ENCODE results near the gene FOXE1. TPM values are rescaled to one million over a fixed set of nuclear protein-coding genes. Genes with fewer than 3 reads are reported as not detected.

The FOXE1 gene
- total and polyA plus RNA-seq, 7 donors, result not detected

GRCh38 chr9:97808972-97809371 lies 44.1 kb upstream of the FOXE1 start:
- no peaks in the 10 kb centered on the region for H3K36me3 ChIP-seq
- no peak for DNase-seq
- peaks cover 0 to 7% (median 0%) of the 10 kb centered on the region in 3 donors for H3K27me3 ChIP-seq
- peaks cover 0 to under 1% (median 0%) of the 10 kb centered on the region in 4 donors for H3K4me1 ChIP-seq
- intact Hi-C loops (cut with DNase I), result no loop called here
- TF ChIP-seq EP300 (IDR thresholded peaks at IDR 0.05) (no peak), POLR2AphosphoS5 (IDR thresholded peaks at IDR 0.05) (no peak), POLR2A (IDR thresholded peaks at IDR 0.05) (no peak), CTCF (IDR thresholded peaks at IDR 0.05) (no peak)
- peaks cover 0 to 2% (median 0%) of the 10 kb centered on the region in 4 donors for H3K9me3 ChIP-seq
- no peak overlapping the region for H3K4me3 ChIP-seq
- H3K27ac ChIP-seq, result no peak overlapping the region
- 54 to 67% methylated on average over 2 of the region's 2 CpGs for WGBS, 2 donors

- no peak overlapping the region for H3K4me3 ChIP-seq
- H3K27ac ChIP-seq, result no peak overlapping the region
- no peak for DNase-seq
- H3K9me3 ChIP-seq, result peaks cover 0 to 2% (median 0%) of the 10 kb centered on the region in 4 donors
- TF ChIP-seq EP300 (IDR thresholded peaks at IDR 0.05) (no peak), POLR2A (IDR thresholded peaks at IDR 0.05) (no peak), POLR2AphosphoS5 (IDR thresholded peaks at IDR 0.05) (no peak), CTCF (IDR thresholded peaks at IDR 0.05) (no peak)
- no peaks in the 10 kb centered on the region for H3K4me1 ChIP-seq
- no peaks in the 10 kb centered on the region for H3K36me3 ChIP-seq
- intact Hi-C loops (cut with DNase I), result no loop called here
- 76 to 83% methylated on average over 5 of the region's 5 CpGs for WGBS, 2 donors
- H3K27me3 ChIP-seq, result no peaks in the 10 kb centered on the region
These were observed 43.2 kb upstream of the FOXE1 start for GRCh38 chr9:97809666-97810344.

- 88 to 92% methylated on average over 7 of the region's 7 CpGs for WGBS, 2 donors
- H3K4me1 ChIP-seq, result no peaks in the 10 kb centered on the region
- intact Hi-C loops (cut with DNase I), result no loop called here
These were observed 41.3 kb upstream of the FOXE1 start for GRCh38 chr9:97811533-97812246.

GRCh38 chr9:97812247-97812543 lies 40.8 kb upstream of the FOXE1 start:
- H3K27me3 ChIP-seq, result no peaks in the 10 kb centered on the region
- no peaks in the 10 kb centered on the region for H3K4me1 ChIP-seq
- intact Hi-C loops (cut with DNase I), result no loop called here
- H3K9me3 ChIP-seq, result peaks cover 0 to 2% (median 0%) of the 10 kb centered on the region in 4 donors
- no peaks in the 10 kb centered on the region for H3K36me3 ChIP-seq
- whole genome bisulfite sequencing, 2 donors, result 56 to 74% methylated on average over 2 of the region's 2 CpGs
- no peak for TF ChIP-seq EP300 (IDR thresholded peaks at IDR 0.05)
- no peak for TF ChIP-seq POLR2A (IDR thresholded peaks at IDR 0.05)
- no peak for TF ChIP-seq CTCF (IDR thresholded peaks at IDR 0.05)
- no peak for TF ChIP-seq POLR2AphosphoS5 (IDR thresholded peaks at IDR 0.05)
- no peak overlapping the region for H3K27ac ChIP-seq
- H3K4me3 ChIP-seq, result no peak overlapping the region
- DNase-seq, result no peak

More at GRCh38 chr9:97811533-97812246, 41.3 kb upstream of the FOXE1 start:
- peaks cover 0 to 2% (median 0%) of the 10 kb centered on the region in 4 donors for H3K9me3 ChIP-seq
- no peaks in the 10 kb centered on the region for H3K27me3 ChIP-seq
- TF ChIP-seq CTCF (IDR thresholded peaks at IDR 0.05), result no peak
- no peak for TF ChIP-seq EP300 (IDR thresholded peaks at IDR 0.05)
- TF ChIP-seq POLR2AphosphoS5 (IDR thresholded peaks at IDR 0.05), result no peak
- TF ChIP-seq POLR2A (IDR thresholded peaks at IDR 0.05), result no peak
- no peak overlapping the region for H3K27ac ChIP-seq
- H3K4me3 ChIP-seq, result no peak overlapping the region
- no peaks in the 10 kb centered on the region for H3K36me3 ChIP-seq
- no peak for DNase-seq
